ENCODE measurements around the gene MNDA.

DNA sequence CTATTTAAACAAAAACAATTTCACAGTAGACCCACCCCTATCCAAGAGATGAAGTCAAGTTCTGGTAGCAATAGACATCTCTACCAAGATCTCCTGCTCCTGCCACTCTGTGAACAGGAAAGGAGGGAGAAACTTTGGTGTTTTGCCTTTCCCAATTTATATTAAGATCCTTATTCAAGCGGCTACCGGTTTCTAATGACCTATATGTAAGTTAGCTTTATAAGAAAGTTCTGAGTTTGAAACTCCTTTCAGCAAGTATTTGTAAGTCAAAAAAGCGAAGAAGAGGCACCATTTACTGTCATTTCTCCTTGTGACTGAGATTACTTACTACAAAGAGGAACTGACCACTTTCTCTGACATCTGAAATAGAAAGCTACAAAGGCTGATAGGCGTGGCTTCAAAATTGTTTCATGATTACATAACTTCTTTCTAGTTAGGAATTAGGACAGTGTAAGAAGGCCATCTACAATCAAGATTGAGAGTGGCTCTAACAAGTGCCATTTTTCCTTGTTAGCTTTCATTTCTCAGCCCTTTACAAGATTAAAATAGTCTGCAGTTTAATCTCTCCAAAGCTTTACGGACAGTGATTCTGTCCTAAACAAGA lies at the start of gene MNDA:
- no peak for TF ChIP-seq CTCF (IDR thresholded peaks at IDR 0.05; ENCODE audit: borderline replicate concordance, extremely low read depth, low read length, poor library complexity, severe bottlenecking)
- TF ChIP-seq EZH2 (IDR thresholded peaks at IDR 0.05; ENCODE audit: borderline replicate concordance, low read depth, low read length, severe bottlenecking): no peak
